Islet of Langerhans (tissue), 1 donor: ENCODE data around the gene VAV3.
"Not testable (repeated sequence)": the region's sequence is repeated elsewhere in the genome, so short reads cannot be mapped to it uniquely, and the experiment has no call there.

ENCODE experiments used
- FAIRE-seq: peaks from one replicate; lab custom pipeline; 2011; peaks lifted over from hg19 to GRCh38; lab: Jason Lieb, UNC

The VAV3 gene

DNA sequence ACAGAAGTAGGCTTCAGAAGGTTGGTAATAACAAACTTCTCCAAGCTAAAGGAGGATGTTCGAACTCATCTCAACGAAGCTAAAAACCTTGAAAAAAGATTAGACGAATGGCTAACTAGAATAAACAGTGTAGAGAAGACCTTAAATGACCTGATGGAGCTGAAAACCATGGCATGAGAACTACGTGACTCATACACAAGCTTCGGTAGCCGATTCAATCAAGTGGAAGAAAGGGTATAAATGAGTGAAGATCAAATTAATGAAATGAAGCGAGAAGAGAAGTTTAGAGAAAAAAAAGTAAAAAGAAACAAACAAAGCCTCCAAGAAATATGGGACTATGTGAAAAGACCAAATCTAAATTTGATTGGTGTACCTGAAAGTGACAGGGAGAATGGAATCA is 231.6 kb downstream of the VAV3 start:
- FAIRE-seq = not testable (repeated sequence)

DNA sequence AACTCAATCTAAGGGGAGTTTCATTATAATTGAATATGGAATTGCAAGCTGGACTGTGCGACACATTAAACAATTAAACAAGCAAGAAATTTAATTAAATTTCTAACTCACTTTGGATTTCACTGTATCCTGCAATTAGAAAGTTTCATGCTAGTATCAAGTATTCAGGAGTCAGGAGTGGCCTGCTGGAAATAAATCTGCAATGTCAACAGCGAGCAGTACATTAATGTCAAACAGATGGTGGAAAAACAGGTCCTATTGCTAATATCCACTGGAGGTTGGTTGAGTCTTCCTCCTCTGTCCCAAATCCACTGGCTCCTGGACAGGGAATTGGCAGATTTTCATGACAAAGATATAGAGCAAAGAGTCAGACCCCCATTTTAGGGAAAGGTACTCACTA is 237.1 kb downstream of the VAV3 start:
- peak; percentile 55 for FAIRE-seq

DNA sequence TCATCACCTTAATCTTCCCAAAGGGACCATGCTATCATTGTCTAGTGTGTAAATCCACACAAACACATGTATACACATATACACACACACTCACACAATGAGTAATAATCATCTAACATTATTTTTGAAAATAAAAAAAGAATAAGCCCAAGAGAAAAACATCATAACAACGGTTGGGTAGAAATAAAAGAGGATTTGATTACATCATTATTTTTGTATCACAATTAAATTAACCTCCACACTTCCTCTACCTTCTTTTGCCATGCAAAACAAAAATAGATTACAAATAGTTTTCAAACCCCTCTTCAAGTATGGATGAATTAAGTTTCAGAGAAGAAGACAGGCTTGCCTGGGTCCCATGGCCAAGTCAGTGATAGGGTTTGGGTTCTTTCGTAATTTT is 238.1 kb downstream of the VAV3 start:
- FAIRE-seq = no peak

DNA sequence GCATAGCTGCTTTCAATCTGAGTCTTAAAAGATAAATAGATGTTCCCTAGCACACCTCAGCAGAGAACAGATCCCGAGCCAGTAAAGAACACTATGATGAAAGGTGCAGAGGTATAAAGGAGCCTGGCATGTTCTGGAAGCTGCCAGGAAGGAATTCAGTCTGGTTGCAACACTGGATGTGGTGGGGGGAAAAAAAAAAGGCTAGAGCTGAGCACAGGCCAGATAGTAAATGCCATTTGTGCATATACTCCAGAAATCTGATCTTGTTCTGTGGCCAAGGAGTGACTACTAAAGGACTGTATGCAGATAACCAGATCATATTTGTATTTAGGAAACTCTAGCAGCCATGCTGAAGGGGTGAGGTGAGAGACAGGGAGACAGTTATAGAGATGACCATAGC is 240.3 kb downstream of the VAV3 start:
- FAIRE-seq = no peak

DNA sequence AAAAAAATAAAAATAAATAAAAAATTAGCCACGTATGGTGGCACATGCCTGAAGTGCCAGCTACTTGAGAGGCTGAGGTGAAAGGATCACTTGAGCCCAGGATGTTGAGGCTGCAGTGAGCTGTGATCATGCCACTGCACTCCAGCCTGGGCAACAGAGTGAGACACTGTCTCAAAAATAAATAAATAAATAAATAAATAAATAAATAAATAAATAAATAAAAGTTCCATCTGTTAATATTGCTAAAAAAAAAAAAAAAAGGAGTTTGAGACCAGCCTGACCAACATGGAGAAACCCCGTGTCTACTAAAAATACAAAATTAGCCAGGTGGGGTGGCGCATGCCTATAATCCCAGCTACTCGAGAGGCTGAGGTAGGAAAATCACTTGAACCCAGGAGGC is 244.8 kb downstream of the VAV3 start:
- FAIRE-seq = not testable (repeated sequence)

DNA sequence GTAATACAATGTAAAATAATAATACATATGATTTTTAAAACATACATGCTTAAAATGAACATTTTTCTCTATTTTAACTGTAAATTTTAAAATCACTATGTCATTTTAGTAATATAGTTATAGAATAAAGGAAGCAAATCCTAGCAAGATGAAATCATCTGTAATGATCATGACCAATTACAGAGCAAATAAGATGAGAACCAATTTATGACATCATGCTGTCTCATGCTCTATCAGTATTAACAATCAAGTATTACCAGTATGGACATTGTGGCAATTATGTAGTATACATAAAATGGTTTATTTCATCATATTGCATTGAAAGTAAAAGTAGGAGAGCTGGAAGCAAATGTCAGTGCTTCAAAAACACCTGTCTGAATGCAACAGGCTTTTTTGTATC is 255.0 kb downstream of the VAV3 start:
- FAIRE-seq = no peak

DNA sequence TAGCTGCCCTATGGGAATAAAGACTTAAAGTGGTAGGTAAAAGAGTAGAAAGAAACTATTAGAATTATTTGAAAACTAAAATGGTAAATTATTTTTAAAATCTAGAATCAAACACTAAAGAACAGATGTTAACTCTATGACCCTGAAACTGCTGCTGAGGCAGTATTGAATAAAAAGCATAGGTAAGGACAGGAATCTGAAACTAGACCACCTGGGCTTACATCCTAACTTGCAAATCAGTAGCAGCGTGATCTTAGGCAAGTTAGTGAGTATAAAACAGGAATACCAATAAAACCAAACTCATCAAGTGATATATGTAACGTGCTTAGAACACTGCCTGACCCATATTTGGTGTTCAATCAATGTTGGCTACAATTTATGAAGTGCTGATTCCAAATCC is 257.9 kb downstream of the VAV3 start:
- FAIRE-seq = peak; percentile 9

DNA sequence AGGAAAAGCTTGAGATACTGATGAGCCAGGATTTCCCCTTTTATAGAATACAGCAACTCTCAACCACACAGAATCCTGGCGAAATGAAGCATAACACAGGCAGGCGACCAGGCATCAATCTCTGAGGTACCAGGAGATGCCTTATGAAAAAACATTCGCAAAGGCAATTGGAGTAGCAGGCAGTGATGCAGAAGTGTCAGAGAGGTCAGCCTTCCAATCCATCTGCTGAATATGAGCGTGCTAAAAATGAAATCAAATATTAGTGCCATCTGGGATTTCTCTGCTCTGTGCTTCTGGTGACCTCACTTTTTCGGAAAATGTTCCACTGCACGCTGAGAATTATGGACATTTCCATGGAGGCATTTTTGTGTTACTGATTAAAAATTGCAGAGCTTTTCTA is 258.8 kb downstream of the VAV3 start:
- FAIRE-seq = peak; percentile 97

DNA sequence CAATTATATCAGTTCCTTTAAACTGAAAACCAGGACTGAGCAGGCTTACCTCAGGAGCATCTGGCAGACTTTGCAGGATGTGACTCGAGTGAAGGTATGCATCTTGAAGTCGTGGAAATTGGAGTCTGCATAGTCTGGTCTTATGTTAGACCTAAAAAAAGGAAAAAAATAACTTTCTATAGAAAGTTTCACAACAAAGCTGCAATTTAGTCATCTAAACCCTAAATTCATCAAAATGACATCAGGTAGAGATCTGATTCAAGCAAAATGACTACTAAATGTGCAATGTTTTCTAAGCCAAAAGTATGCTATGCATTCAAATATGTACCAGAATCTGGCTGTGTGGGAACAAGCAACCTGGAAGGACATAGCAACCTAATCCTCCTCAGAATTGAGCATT is 260.1 kb downstream of the VAV3 start:
- FAIRE-seq = no peak

DNA sequence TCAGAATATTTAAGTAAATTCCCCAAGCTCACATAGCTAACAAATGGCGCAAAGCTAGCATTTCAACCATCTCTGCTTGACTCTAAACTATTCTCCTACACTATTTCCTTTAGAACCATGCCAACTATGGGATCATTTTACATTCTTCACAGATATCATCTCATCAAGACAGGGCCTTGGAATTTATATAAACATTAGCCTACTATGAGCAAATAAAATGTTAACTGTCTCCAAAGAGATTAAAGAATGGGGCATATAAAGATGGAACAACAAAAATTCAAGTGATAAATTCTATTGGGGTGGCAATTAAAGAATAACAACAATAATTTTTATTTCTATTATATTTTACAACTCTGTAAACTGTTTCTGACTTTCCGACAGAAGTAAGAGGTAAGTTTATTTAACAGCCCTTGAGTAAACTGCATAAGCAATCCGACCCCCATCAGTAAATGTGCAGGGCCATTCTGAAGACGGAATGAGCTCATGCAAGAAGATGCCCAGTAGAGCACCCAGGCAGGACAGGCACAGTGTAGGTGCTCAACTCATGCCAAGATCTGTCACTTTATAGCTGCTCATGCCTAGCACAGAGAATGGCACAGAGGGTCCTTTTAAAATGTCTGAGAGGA is 261.9 kb downstream of the VAV3 start:
- FAIRE-seq = no peak

DNA sequence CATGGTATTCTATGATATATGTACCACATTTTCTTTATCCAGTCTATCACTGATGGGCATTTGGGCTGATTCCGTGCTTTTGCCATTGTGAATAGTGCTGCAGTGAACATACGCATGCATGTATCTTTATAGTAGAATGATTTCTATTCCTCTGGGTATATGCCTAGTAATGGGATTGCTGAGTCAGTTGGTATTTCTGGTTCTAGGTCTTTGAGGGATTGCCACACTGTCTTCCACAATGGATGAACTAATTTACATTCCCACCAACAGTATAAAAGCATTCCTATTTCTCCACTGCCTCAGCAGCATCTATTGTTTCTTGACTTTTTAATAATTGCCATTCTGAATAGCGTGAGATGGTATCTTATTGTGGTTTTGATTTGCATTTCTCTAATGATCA is 264.3 kb downstream of the VAV3 start:
- FAIRE-seq = not testable (repeated sequence)

DNA sequence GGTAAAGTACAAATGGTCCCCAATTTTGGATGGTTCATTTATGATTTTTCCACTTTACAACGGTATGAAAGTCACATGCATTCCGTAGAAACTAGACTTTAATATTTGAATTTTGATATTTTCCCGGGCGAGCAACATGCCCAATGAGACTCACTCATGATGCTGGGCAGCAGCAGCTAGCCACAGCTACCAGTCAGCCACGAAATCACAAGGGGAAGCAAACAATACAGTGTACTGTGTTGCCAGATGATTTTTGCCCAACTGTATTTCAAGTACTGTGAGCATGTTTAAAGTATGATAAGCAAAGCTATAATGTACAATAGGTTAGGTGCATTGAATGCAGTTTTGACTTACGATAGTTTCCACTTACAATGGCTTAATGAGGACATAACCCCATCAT is 266.8 kb downstream of the VAV3 start:
- peak; percentile 5 for FAIRE-seq

DNA sequence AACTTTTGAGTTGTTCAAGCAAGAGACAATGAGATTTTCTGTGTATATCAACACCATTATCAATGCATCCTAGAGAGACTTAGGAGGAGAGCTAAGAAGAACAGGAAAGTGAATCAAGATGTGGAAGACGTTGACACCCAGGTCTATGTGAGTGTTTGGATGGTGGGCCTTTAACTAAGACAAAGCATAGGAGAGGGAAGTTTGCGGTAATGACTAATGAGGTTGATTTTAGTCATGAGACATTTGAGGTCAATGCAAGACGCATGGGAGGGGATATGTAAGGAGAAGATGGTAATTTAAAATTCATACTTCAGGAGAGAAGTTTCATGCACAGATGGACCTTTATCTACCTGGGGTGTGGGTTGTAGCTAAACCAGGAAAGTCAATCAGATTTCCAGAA is 269.6 kb downstream of the VAV3 start:
- FAIRE-seq = no peak

DNA sequence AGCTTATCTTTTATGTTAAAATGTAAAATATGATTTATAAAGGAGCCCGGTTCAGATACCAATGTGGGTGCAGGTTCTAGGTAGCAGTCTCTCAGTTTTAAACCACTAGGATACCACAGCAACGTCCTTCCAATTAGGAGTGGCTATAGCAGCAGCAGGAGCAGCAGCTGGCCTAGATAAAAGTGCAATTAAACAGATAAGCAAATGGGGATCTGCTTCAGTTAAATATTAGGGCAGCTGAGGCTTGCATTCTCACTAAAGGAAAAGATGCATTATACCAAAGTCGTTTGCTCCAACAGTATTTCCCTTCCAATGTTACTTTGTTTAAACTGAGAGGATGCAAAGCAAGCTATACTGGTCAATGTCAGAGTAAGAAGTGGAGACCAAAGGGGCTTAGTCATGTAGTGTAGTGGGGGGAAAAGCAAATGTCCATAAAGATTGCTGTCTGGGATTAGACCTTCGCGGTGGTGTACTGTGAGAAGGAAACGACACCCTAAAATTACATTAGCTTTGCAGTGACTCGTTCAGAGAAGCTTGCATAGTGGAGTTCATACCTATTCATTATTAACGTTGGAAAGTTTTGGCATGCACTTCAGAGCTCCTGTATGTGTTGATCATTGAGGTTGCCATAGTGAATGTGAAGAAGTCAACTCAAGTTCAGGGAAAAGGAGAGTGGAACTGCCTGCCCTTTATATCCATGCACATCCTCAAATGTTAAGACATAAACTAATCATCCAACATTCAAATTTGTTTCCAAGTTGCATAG is 272.2 kb downstream of the VAV3 start:
- FAIRE-seq = peak; percentile 86

DNA sequence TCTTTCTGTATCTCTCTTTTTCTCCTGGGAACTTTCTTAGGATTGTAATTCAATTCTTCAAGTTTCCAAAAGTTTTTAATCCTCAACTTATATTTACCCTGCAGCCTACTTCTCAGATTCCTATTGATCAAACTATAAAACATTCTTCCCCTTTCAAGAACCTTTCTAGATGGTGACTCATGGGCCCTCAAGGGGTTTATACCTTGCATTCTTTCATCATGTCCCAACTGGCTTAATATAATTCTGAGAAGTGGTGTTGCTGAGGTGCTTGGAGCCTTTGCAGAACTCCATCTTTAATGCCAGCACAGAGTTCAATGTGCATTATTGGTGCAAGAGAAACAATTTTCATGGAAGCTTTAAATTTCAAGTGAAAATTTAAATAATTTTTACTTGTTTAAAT is 273.4 kb downstream of the VAV3 start:
- FAIRE-seq = no peak

DNA sequence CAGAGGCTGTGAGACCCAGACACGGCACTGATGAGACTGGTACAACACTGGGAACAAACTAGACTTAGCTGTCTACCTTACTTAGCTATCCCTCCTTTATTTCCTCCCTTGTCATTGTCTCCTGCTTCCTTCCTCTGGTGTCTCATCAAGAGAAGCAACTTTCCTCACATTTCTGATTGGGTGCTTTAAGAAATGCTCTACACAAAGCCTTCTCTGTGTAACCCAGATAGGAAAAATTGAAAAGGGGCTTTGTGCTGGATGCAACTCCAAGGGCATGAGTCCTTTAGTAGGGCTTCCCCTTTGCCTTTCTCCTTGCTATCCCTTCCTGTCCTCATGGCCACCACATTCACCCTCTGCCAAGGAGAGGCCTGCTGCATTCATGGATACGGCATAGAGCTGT is 274.5 kb downstream of the VAV3 start:
- no peak for FAIRE-seq

DNA sequence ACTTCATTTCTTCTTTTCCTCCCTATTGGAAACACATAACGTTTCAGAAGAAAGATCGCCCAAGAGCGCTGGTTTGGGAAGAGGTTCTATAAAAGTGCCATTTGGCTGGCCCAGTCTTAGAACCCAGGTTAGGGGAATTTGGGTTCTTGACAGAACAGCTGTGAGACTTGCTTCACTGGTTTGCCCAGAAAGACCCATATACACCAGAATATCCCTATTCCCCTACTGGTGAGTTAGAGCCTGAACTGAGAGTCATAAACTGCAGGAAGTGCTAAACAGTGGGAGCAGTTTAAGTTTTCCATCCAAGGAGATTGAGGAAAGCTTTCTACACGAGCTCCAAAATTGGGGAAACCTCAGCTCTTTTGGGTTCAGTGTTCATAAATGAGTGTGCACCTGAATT is 275.2 kb downstream of the VAV3 start:
- FAIRE-seq = no peak

DNA sequence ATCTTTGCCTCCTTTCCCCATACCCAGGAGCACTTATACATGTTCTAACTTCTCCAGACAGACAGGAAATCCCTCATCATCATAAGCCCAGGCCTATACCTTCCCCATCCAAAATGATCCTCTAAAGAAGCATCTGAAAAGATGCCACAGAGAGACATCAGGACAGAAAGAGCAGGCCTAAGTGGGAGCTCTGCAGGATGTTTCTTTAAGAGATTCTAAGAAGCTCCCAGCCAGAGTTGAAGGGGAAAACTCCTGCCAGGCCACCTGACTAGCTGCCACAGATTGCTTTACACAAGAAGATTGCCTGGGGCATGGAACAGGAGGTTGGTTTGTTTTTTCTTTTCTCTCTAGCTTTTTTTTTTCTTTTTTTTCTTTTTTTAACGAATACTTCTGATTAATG is 275.8 kb downstream of the VAV3 start:
- FAIRE-seq = no peak

DNA sequence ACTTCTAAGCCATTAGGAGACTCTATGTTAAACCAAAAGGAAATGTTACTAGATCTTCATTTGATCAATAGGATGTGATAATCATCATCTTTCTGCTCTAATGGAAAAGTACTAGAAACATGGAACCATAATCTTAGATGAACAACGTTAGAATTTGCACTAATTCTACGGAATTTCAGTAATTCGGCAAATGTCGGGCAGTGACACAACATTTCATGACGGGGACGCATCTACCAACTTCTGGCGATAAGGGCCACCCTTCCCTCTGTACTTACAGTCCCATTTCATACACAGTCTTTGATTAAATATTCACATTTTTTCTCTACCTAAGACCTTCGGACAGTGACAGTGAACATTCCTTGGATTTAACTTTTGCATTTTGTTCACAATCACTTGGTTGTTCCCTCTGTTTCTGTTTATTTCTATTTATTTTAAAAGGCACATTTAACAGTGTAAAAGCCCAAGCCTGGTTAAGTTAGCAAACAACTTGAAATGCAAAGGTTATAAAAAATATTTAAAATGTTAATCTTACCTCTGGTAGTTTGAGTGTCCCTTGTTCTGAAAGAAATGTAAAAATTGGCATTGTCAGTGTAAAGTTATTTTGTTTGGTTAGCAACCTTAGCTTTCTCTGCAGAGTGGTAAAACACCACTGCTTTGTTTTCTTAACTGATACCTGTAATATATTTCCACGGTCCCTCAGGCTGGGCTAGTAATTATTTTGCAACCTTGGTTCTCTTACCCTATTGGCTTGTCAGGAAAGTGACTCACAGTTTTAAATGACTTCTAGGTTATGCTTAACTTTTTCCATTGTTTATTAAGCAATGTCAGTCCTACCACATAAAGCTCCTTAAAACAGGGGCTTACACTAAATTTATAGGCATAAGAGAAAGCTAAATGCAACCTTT is 276.9 kb downstream of the VAV3 start:
- peak; percentile 89 for FAIRE-seq

DNA sequence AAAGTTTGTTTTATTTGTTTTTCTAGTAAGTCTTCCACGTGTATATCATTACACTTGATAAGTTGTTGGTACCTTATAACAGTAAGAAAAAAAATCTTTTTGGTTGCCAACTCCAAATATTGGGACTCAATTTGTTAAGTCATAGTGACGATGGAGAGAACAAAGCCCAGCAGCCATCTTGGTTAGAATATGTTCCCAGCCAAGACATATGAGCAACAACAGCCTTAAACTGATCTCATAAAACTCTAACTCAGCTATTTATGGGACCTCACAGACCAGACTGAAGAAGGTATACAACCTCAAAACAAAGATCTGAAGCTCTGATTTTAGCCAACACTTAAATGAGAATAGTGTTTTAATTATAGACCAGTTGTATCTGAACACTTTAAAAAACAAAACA is 281.3 kb downstream of the VAV3 start:
- no peak for FAIRE-seq

DNA sequence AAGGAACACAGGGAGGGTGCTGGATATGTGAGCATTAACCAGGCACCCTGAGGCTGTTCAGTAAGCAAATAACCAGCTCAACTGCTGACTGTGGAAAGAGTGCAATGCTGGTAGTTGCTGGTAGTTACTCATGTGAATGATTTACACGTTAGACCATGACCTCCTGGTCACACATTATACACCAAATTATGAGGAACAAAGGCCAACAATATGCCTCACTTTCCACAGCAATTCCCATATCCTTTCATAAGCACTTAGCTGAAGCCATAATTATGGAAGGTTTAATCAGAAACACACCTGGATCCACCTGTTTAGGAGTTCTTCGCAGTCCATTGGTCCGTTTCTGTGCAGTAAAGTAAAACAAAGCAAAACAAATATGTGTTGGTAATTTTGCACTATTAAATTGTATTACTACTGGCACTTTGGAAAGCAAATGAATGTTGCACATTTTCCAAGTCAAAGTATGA is 281.8 kb downstream of the VAV3 start:
- FAIRE-seq = no peak

DNA sequence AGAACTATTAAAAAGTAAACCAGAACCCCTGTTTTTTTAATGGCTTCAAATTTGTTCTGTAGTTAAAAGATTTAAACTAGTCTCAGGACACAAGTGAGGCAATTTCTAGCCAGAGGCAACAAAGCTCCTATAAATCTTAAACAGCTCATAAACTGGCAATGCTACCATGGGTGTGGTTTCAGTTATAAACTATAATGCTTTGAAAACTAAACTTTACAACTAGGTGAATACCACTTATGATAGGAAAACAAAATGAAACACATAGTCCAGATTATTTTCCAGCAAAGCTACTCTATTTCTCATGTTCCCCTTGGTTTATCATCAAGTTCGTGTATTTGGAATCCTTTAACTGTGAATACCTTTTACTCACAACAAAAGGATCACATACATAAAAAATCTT is 282.5 kb downstream of the VAV3 start:
- FAIRE-seq = no peak

DNA sequence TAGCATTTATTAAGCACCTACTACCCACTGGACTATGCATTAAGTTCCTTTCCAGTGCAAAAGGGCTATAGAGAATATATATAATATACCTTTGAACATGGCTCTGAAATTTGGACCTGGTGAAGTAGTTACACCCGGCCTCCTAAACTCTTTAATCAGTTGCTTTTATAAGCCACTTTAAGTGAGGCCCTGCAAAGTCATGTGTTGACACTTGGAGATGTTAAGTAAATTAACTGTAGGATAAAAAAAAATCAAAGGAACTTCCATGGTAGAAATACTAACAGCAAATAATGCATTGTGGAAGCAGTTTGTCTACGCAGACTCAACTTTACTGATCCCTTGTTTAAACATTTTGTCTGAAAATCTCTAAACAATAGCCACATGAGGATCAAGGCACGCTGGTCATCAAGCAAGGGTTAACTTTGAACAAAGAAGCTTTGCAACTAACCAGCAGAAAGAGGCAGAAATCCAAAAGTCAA is 283.9 kb downstream of the VAV3 start:
- FAIRE-seq = no peak
